Erythroblast (primary cell): ENCODE data around the gene DIP2A.

Experiments
- GATA1 ChIP-seq: IDR thresholded peaks from 2 replicates; pipeline ENCODE4 v1.6.1; 2011; ENCODE audit warnings: low read depth, mild to moderate bottlenecking, control low read depth, low read length, moderate library complexity
- POLR2A ChIP-seq: IDR thresholded peaks from 2 replicates; pipeline ENCODE4 v1.6.1; 2011; ENCODE audit warnings: mild to moderate bottlenecking, low read length

DNA sequence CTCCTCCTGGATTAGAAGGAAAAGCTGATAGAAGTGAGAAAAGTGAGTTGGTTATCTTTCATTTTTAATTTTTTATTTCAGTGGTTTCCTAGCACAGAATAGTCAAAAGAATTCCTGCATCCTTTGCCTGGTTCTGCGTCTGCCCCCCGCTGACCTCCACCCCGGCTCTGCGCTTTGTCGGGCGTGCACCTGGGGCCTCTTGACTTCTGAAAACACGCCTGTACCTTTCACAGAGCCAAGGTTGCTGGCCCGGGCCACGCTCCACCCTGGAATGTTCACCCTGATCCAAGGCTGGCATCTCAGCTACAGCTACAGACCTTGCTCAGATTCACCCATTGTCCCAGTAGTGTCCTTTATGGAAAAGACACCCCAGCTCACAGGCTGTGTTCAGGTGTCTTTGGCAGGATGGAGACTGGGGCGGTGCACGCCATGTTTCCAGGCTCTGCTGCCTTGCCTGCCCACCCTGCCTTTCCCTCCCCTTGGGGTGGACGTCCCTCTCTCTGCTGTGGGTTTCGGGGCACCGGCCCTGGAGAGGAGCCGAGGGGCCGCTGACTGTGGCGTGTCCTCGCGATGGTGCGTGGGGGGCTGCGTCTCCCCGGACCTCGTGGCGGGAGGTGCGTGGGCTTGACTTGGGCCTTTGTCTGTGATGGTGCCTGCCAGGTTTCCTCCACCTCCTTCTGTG is 40.3 kb upstream of the DIP2A start:
- TF ChIP-seq POLR2A (no peak), GATA1 (no peak)
